Endodermal cell (in vitro differentiated cells): Measurements from ENCODE around the gene POC1B. TPM values are rescaled to one million over a fixed set of nuclear protein-coding genes. Genes with fewer than 3 reads are reported as not detected.

Experiments
- DNase-seq: peaks from one replicate; pipeline ENCODE4 v3.0.0-alpha.2; 2017
- H3K27ac ChIP-seq: 2 replicates; pipeline ENCODE4 v1.5.1; 2013; ENCODE audit warnings: mild to moderate bottlenecking, low read depth, low read length, moderate library complexity
- H3K27me3 ChIP-seq: 2 replicates; pipeline ENCODE4 v1.6.1; 2013; ENCODE audit warnings: mild to moderate bottlenecking, low read length, moderate library complexity; ENCODE audit not compliant: insufficient read depth, control insufficient read depth, poor library complexity, severe bottlenecking
- H3K36me3 ChIP-seq: 2 replicates; pipeline ENCODE4 v1.7.0; 2013; ENCODE audit warnings: mild to moderate bottlenecking, low read length, moderate library complexity; ENCODE audit not compliant: control insufficient read depth, insufficient read depth
- H3K4me1 ChIP-seq: one replicate; pipeline ENCODE4 v1.7.0; 2013; ENCODE audit warnings: low read length; ENCODE audit not compliant: control insufficient read depth, insufficient read depth
- H3K4me3 ChIP-seq: 2 replicates; pipeline ENCODE4 v1.5.1; 2013; ENCODE audit warnings: mild to moderate bottlenecking, low read length, moderate library complexity
- H3K9ac ChIP-seq: 2 replicates; pipeline ENCODE4 v1.6.1; 2013; ENCODE audit warnings: mild to moderate bottlenecking, low read length, moderate library complexity; ENCODE audit not compliant: poor library complexity, severe bottlenecking; ENCODE audit errors: extremely low read depth
- H3K9me3 ChIP-seq: 2 replicates; pipeline ENCODE4 v1.6.1; 2013; ENCODE audit warnings: mild to moderate bottlenecking, low read length, moderate library complexity; ENCODE audit not compliant: control insufficient read depth
- H3K27ac Mint-ChIP-seq: 2 replicates; pipeline ENCODE4 v1.8.0; 2020; ENCODE audit warnings: mixed read lengths
- H3K27me3 Mint-ChIP-seq: 2 replicates; pipeline ENCODE4 v1.8.0; 2021; ENCODE audit warnings: mild to moderate bottlenecking, mixed read lengths; ENCODE audit not compliant: insufficient read depth
- H3K36me3 Mint-ChIP-seq: 2 replicates; pipeline ENCODE4 v1.8.0; 2020; ENCODE audit warnings: low read depth, mixed read lengths
- H3K4me1 Mint-ChIP-seq: 2 replicates; pipeline ENCODE4 v1.8.0; 2020; ENCODE audit warnings: mixed read lengths
- H3K4me3 Mint-ChIP-seq: 2 replicates; pipeline ENCODE4 v1.8.0; 2020; ENCODE audit warnings: mild to moderate bottlenecking, moderate library complexity, mixed read lengths
- H3K9me3 Mint-ChIP-seq: 2 replicates; pipeline ENCODE4 v1.8.0; 2020; ENCODE audit warnings: mild to moderate bottlenecking, mixed read lengths
- CTCF ChIP-seq: fragments of 200-600 bp; sonication (generic); conservative IDR thresholded peaks from 2 replicates; pipeline ENCODE4 v1.5.0; 2021; ENCODE audit warnings: antibody characterized with exemption, mild to moderate bottlenecking
- WGBS, 2 experiments: methylation state at CpG; one replicate each; pipeline versions ENCODE4 v1.1.5 to v1.1.7; 2013; ENCODE audit warnings: missing lambda C conversion rate in 2 of 2, mixed read lengths in 1 of 2; ENCODE audit not compliant: insufficient coverage in 1 of 2, insufficient read length in 1 of 2; 5-methylcytosine and 5-hydroxymethylcytosine counted together
- total RNA-seq, 2 donors: library from RNA; stranded (reverse); fragmentation: NEBNext Ultra II Directional in 1 of 2; extraction: Animal tissue kit (Norgen Biotek cat#: 25700) in 1 of 2; gene quantifications; 2 replicates in 1 of 2; 3 replicates in 1 of 2; pipeline ENCODE4 v1.2.1, GENCODE V29; 2021

Gene POC1B
- total RNA-seq, 2 donors from 2014 or later, result 22.3 to 36.1 TPM

- H3K36me3 ChIP-seq, result no peaks in the 10 kb centered on the region
- H3K4me1 ChIP-seq, result no peaks in the 10 kb centered on the region
- no peaks in the 10 kb centered on the region for H3K4me1 Mint-ChIP-seq
- H3K27ac Mint-ChIP-seq, result no peak overlapping the region
- no peaks in the 10 kb centered on the region for H3K27me3 Mint-ChIP-seq
- no peaks in the 10 kb centered on the region for H3K9me3 ChIP-seq
- 91 to 93% methylated on average over 3 of the region's 3 CpGs for WGBS, 2 experiments
- peaks cover 3% of the 10 kb centered on the region for H3K36me3 Mint-ChIP-seq
- H3K9ac ChIP-seq, result no peak overlapping the region
- no peaks in the 10 kb centered on the region for H3K9me3 Mint-ChIP-seq
- no peak overlapping the region for H3K4me3 ChIP-seq
- H3K27ac ChIP-seq, result no peak overlapping the region
- DNase-seq, result no peak
- no peak for TF ChIP-seq CTCF
- no peak overlapping the region for H3K4me3 Mint-ChIP-seq
- H3K27me3 ChIP-seq, result no peaks in the 10 kb centered on the region
Observed at GRCh38 chr12:89479982-89480381, 45.9 kb downstream of the POC1B start.

GRCh38 chr12:89477633-89478279, 48.1 kb downstream of the POC1B start:
- no peak overlapping the region for H3K4me3 Mint-ChIP-seq
- H3K27me3 Mint-ChIP-seq, result no peaks in the 10 kb centered on the region
- Histone ChIP-seq H3K4me1 (no peaks in the 10 kb centered on the region), H3K9me3 (no peaks in the 10 kb centered on the region), H3K9ac (no peak overlapping the region), H3K27me3 (no peaks in the 10 kb centered on the region), H3K4me3 (no peak overlapping the region), H3K27ac (no peak overlapping the region), H3K36me3 (no peaks in the 10 kb centered on the region)
- H3K27ac Mint-ChIP-seq, result no peak overlapping the region
- DNase-seq, result no peak
- H3K4me1 Mint-ChIP-seq, result no peaks in the 10 kb centered on the region
- H3K36me3 Mint-ChIP-seq, result peaks cover 3% of the 10 kb centered on the region
- H3K9me3 Mint-ChIP-seq, result no peaks in the 10 kb centered on the region
- WGBS, 2 experiments, result 93 to 99% methylated on average over 7 to 8 of the region's 8 CpGs
- no peak for TF ChIP-seq CTCF

GRCh38 chr12:89476904-89477595, 48.8 kb downstream of the POC1B start:
- 91 to 95% methylated on average over 3 to 4 of the region's 4 CpGs for WGBS, 2 experiments

More at GRCh38 chr12:89476904-89477595, 48.8 kb downstream of the POC1B start:
- no peaks in the 10 kb centered on the region for H3K4me1 Mint-ChIP-seq
- H3K27ac ChIP-seq, result no peak overlapping the region
- H3K9ac ChIP-seq, result no peak overlapping the region
- H3K27me3 Mint-ChIP-seq, result no peaks in the 10 kb centered on the region
- no peak overlapping the region for H3K27ac Mint-ChIP-seq
- DNase-seq, result no peak
- no peaks in the 10 kb centered on the region for H3K4me1 ChIP-seq
- TF ChIP-seq CTCF, result no peak
- no peaks in the 10 kb centered on the region for H3K27me3 ChIP-seq
- H3K9me3 Mint-ChIP-seq, result no peaks in the 10 kb centered on the region
- H3K9me3 ChIP-seq, result no peaks in the 10 kb centered on the region
- H3K36me3 ChIP-seq, result no peaks in the 10 kb centered on the region
- H3K36me3 Mint-ChIP-seq, result peaks cover 3% of the 10 kb centered on the region
- no peak overlapping the region for H3K4me3 ChIP-seq
- H3K4me3 Mint-ChIP-seq, result no peak overlapping the region
